Measurements from ENCODE around the gene TUT7.

TUT7 gene

DNA sequence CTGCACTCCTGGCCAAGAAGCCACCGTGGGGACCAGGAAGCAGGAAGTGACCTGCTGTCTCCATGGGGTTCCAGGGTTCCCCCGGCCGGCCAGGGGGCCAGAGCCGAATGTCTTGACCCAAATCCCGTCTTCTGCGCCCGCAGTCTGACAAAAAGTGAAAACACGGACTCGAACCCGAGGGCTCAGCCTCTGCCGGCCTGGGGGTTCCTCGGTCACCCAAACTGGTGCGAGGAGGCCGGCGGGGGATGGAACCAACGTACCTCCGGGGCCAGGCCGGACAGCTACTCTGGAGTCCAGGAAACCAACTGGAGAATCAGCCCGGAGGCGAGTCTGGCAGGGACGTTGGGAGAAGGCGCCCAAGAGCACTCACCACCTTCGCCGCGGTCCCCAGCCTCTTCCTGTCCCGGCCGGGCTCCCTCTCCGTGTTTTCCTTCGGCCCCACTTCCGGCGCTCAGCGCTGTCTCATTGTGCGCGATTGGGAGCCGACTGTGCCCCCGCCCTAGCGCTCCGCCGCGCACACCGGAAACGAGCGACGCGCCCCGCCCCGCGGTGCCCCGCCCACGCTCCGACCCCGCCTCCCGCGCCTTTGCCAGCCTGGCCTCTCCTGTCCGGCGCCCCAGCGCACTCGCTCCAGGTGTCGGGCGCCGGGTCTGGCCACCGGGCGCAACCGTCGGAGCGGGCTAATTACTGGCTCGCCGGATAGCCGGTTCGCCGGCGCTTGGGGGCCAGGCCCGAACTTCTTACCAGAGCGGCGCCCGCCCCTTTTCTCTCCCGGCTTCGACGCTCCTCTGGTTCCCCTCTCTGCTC is at the start of gene TUT7 (continued):
- TF ChIP-seq ZNF747 (tag by site-specific recombination; IDR thresholded peaks at IDR 0.05) (no peak), ZNF132 (tag by site-specific recombination; IDR thresholded peaks at IDR 0.05; ENCODE audit: borderline replicate concordance) (no peak), SP3 (tag by site-specific recombination; IDR thresholded peaks at IDR 0.05) (peak; percentile 87), MYNN (tag by site-specific recombination; IDR thresholded peaks at IDR 0.05; ENCODE audit: borderline replicate concordance) (no peak)
- TF ChIP-seq, protein P1, sequence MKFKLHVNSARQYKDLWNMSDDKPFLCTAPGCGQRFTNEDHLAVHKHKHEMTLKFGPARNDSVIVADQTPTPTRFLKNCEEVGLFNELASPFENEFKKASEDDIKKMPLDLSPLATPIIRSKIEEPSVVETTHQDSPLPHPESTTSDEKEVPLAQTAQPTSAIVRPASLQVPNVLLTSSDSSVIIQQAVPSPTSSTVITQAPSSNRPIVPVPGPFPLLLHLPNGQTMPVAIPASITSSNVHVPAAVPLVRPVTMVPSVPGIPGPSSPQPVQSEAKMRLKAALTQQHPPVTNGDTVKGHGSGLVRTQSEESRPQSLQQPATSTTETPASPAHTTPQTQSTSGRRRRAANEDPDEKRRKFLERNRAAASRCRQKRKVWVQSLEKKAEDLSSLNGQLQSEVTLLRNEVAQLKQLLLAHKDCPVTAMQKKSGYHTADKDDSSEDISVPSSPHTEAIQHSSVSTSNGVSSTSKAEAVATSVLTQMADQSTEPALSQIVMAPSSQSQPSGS (tag by site-specific recombination; IDR thresholded peaks at IDR 0.05; ENCODE audit: low read depth) = no peak

DNA sequence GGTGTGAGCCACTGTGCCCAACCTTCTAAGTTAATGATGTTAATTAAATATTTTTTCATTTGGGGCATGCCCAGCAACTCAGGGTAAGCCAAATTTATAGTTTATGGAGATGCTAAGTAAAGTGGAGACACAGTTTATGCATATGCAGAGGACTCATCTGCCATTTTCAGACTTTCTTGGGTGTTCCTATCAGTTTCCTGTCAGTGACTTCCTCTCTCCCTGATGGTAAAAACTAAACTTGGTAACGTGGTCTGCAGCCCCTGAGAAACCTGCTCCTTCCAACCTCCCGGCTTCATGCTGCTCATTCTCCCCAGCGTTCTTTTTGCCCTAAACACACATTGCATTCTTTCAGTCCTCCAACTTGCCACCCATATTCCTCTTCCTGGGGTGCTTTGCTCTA is 48.4 kb upstream of the TUT7 start:
- TF ChIP-seq, protein P2, sequence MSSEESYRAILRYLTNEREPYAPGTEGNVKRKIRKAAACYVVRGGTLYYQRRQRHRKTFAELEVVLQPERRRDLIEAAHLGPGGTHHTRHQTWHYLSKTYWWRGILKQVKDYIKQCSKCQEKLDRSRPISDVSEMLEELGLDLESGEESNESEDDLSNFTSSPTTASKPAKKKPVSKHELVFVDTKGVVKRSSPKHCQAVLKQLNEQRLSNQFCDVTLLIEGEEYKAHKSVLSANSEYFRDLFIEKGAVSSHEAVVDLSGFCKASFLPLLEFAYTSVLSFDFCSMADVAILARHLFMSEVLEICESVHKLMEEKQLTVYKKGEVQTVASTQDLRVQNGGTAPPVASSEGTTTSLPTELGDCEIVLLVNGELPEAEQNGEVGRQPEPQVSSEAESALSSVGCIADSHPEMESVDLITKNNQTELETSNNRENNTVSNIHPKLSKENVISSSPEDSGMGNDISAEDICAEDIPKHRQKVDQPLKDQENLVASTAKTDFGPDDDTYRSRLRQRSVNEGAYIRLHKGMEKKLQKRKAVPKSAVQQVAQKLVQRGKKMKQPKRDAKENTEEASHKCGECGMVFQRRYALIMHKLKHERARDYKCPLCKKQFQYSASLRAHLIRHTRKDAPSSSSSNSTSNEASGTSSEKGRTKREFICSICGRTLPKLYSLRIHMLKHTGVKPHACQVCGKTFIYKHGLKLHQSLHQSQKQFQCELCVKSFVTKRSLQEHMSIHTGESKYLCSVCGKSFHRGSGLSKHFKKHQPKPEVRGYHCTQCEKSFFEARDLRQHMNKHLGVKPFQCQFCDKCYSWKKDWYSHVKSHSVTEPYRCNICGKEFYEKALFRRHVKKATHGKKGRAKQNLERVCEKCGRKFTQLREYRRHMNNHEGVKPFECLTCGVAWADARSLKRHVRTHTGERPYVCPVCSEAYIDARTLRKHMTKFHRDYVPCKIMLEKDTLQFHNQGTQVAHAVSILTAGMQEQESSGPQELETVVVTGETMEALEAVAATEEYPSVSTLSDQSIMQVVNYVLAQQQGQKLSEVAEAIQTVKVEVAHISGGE (tag by site-specific recombination; conservative IDR thresholded peaks at IDR 0.05; ENCODE audit: low read depth) = no peak
- TF ChIP-seq ZNF354C (tag by site-specific recombination; IDR thresholded peaks at IDR 0.05; ENCODE audit: borderline replicate concordance, low read depth) (no peak), MZF1 (tag by site-specific recombination; IDR thresholded peaks at IDR 0.05; ENCODE audit: borderline replicate concordance) (no peak), ZNF560 (tag by site-specific recombination; IDR thresholded peaks at IDR 0.05; ENCODE audit: borderline replicate concordance) (no peak), ZNF23 (tag by site-specific recombination; IDR thresholded peaks at IDR 0.05; ENCODE audit: borderline replicate concordance) (no peak), ZNF561 (tag by site-specific recombination; IDR thresholded peaks at IDR 0.05; ENCODE audit: borderline replicate concordance) (no peak), ZNF239 (tag by site-specific recombination; IDR thresholded peaks at IDR 0.05) (no peak), GLIS1 (tag by site-specific recombination; IDR thresholded peaks at IDR 0.05) (no peak), ZNF112 (tag by site-specific recombination; IDR thresholded peaks at IDR 0.05) (no peak)
- TF ChIP-seq, protein P3, sequence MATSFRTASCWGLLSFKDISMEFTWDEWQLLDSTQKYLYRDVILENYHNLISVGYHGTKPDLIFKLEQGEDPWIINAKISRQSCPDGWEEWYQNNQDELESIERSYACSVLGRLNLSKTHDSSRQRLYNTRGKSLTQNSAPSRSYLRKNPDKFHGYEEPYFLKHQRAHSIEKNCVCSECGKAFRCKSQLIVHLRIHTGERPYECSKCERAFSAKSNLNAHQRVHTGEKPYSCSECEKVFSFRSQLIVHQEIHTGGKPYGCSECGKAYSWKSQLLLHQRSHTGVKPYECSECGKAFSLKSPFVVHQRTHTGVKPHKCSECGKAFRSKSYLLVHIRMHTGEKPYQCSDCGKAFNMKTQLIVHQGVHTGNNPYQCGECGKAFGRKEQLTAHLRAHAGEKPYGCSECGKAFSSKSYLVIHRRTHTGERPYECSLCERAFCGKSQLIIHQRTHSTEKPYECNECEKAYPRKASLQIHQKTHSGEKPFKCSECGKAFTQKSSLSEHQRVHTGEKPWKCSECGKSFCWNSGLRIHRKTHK (tag by site-specific recombination; IDR thresholded peaks at IDR 0.05) = no peak
- TF ChIP-seq, protein P4, sequence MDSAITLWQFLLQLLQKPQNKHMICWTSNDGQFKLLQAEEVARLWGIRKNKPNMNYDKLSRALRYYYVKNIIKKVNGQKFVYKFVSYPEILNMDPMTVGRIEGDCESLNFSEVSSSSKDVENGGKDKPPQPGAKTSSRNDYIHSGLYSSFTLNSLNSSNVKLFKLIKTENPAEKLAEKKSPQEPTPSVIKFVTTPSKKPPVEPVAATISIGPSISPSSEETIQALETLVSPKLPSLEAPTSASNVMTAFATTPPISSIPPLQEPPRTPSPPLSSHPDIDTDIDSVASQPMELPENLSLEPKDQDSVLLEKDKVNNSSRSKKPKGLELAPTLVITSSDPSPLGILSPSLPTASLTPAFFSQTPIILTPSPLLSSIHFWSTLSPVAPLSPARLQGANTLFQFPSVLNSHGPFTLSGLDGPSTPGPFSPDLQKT (IDR thresholded peaks at IDR 0.05; ENCODE audit: borderline replicate concordance, low read depth, low read length) = no peak
- TF ChIP-seq, protein P5, sequence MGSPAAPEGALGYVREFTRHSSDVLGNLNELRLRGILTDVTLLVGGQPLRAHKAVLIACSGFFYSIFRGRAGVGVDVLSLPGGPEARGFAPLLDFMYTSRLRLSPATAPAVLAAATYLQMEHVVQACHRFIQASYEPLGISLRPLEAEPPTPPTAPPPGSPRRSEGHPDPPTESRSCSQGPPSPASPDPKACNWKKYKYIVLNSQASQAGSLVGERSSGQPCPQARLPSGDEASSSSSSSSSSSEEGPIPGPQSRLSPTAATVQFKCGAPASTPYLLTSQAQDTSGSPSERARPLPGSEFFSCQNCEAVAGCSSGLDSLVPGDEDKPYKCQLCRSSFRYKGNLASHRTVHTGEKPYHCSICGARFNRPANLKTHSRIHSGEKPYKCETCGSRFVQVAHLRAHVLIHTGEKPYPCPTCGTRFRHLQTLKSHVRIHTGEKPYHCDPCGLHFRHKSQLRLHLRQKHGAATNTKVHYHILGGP (tag by site-specific recombination; IDR thresholded peaks at IDR 0.05) = no peak
- TF ChIP-seq, protein P6, sequence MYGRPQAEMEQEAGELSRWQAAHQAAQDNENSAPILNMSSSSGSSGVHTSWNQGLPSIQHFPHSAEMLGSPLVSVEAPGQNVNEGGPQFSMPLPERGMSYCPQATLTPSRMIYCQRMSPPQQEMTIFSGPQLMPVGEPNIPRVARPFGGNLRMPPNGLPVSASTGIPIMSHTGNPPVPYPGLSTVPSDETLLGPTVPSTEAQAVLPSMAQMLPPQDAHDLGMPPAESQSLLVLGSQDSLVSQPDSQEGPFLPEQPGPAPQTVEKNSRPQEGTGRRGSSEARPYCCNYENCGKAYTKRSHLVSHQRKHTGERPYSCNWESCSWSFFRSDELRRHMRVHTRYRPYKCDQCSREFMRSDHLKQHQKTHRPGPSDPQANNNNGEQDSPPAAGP (tag by site-specific recombination; IDR thresholded peaks at IDR 0.05) = no peak
- ChIA-PET CTCF (interaction anchor here (0.6 kb wide), 1 partner anchor 357 kb away, joined by 3 read pairs; no protein-coding TSS in a partner anchor), POLR2A (no interaction called here)
- Histone ChIP-seq H3K4me3 (ENCODE audit: low read depth, low read length) (no peak overlapping the region), H3K27ac (ENCODE audit: extremely low read depth, low read depth, low read length) (no peak overlapping the region), H3K36me3 (ENCODE audit: control insufficient read depth in 2 of 2, insufficient read depth in 1 of 2, low read length in 2 of 2) (no peaks in the 10 kb centered on the region), H3K9me3 (ENCODE audit: control insufficient read depth, insufficient read depth, low read depth, low read length) (no peaks in the 10 kb centered on the region), H3K4me1 (ENCODE audit: control insufficient read depth, insufficient read depth, low read length) (no peaks in the 10 kb centered on the region)
